Renal cortical epithelial cell (primary cell): ENCODE measurements around the gene ZNF576. TPM values are rescaled to one million over a fixed set of nuclear protein-coding genes. Genes with fewer than 3 reads are reported as not detected.
A peak's percentile ranks its signal among the peaks of the same experiment; 100 is the strongest.
"Not testable (repeated sequence)": the region's sequence is repeated elsewhere in the genome, so short reads cannot be mapped to it uniquely, and the experiment has no call there.

Source experiments
- DNase-seq: peaks from one replicate; pipeline ENCODE4 v3.0.0-alpha.2; 2011; ENCODE audit warnings: low read depth
- total RNA-seq: library from RNA; depleted of rRNA; stranded (reverse); fragments of >200 nt; gene quantifications from 2 replicates; pipeline ENCODE4 v1.2.3, GENCODE V29; 2014

ZNF576 gene
- total RNA-seq, 1 donor from 2014 or later, result 10.1 TPM

DNA sequence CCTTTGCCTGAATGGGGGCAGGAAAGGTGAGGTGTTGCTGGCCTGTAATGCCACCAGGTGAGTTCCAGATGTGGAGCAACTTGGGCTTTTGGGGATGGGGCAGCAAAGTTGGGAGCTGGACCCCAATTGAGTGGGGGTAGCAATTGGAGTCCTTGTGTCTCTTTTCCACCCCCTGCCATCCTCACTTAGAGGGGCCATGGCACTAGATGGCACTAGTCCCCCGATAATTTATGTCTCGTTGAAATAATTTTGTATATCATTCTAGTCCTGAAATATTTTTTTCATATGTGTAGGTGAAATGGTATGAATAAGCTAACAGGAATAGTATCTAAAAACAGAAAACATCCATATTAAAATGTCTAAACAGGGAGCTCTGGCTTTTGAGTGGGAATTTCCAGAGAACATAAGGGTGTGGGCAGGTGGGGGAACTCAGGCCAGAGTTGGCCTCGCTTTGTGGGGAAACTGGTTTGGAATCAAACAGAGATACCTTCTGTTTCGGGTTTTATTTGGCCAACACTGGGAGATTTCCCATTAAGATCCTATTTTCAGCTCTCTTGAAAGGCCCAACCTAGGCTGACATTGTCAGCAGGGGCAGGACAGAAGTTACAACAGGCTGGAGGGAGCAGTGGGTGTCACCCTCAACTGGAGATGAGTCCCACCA, 3.4 kb downstream of the ZNF576 start:
- DNase-seq, result no peak

DNA sequence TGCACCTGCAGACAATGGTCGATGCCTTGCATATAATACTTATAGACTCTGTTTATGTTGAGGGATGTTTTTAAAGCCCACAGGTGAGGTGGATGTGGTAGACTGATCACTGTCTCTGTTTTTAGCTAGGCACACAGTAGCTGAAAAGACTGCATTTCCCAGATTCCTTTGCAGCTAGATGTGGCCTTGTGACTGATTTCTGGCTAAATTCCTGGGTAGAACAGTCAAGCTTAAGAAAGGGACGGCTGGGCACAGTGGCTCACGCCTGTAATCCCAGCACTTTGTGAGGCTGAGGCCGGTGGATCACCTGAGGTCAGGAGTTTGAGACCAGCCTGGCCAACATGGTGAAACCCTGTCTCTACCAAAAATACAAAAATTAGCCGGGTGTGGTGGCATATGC, 3.9 kb downstream of the ZNF576 start:
- not testable (repeated sequence) for DNase-seq

DNA sequence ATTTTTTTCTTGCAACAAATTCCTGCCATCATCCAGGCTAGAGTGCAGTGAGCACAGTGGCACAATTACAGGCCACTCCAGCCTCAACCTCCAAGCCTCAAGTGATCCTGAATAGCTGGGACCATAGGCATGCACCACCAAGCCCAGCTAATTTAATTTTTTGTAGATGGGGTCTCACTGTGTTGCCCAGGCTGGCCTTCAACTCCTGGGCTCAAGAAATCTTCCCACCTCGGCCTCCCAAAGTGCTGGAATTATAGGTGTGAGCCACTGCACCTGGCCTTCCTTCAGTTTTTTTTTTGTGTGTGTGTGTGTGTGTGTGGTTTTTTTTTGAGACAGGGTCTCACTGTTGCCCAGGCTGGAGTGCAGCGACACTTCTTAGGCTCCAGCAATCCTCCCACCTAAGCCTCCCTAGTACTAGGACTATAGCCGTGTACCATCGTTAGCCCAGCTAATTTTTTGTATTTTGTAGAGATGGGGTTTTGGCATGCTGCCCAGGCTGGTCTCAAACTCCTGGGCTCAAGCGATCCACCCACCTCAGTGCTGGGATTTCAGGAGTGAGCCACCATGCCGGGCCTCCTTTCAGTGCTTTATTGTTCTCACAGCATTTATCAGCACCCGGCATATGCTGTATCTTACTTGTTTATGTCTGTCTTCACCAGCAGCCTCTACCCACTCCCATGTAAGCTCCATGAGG, 9.6 kb downstream of the ZNF576 start:
- DNase-seq, result no peak

DNA sequence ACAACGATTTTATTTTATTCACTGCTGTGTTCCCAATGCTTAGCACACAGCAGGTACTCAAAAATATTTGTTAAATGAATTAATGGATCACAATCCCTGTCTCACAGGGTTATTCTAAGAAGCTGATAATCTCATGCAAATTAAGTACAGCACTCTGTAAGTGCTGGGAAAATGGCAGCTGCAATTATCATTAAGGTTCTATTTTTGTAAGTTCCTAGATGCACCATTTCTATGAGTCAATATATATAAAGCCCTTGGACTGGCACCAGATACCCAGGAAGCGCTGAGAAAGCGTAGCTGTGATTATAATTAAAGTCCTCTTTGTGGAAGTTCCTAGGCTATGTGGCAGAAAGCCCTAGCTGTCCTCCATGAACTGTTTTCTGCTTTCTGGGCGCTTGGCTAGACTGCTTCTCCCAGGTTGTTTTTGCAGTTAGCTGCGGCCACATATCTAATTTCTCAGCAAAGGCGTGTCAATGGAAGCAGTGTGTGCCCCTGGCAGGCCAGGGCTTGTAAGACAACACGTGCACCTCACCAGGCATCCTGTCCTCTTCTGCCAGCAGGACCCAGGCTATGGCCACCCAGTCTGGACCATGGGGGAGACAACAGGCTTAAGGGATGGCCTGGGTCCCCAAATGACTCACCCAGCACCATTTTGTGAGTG, 10.3 kb downstream of the ZNF576 start:
- DNase-seq, result no peak

DNA sequence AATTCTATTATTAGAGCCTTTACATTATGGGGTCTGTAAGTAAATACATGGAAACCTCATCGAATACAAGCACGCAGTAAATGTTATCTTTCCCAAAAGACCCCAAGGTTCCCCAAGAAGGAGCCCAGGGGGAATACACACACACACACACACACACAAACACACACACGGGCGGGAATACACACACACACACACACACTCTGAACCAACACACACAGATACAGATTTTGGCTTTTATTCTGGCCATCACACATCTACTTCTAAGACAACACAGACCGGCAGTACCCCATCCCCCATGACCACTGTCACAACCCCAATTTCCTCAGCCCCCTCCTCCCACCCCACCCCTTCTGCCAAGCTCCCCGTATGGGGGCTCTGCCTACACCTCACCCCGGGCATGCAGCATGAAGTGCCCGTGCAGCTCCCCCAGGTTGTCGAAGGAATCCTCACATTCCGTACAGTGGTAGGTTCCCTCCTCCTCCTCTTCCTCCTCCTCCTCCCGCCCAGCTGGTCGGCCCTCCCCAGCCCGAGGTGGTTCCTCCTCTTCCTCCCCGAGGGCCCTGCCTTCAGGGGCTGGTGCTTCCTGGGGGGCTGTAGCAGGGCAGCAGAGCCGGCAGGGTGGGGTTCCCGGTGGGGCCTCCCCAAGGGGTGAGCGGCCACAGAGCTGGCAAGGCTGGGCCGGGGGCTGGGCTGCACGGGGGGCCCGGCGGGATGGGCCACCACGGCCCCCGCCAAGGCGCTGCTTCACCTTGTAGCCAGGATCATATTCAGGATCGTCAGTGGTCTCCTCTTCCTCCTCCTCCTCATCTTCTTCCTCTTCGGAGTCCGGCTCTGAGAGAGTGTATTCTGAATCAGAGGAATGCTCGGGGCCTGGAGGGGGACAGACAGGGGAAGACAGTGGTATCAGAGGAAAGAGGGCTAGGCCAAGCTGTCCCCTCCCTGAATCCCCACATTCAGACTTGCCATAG, 11.1 kb downstream of the ZNF576 start:
- no peak for DNase-seq

DNA sequence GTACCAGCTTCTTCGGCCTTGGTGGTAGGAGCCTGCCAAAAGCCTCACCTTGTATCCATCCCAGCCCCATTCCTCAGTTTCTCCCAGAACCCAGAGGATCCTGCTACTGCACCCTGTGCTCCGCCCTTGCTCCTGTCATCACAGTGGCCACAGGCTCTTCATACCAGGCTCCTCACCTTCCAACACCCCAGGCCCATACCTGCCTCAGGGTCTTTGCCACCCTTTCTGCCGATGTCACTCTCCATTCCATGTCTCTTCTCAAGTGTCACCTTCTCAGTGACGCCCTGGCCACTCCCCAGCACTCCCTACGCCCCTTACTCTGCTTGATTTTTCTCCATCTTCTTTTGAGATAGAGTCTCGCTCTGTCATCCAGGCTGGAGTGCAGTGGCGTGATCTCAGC, 13.5 kb downstream of the ZNF576 start:
- no peak for DNase-seq

DNA sequence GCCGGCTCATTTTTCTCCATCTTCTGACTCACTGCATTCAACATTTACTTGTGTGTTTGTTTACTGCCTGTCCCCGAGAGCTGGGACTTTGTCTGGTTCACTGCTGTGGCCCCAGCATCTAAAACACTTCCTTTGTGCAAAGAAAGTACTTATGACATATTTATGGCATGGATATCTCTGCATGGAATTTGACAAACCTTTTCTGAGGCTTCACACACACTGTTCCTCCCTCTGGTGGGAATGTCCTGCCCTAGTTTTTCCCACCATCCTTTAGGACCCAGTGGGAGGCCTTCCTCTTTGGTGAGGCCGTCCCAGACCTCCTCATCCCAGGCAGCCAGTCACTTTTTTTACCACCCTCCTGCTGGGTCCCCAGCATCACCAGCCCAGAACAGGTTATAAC, 14.1 kb downstream of the ZNF576 start:
- DNase-seq, result no peak

DNA sequence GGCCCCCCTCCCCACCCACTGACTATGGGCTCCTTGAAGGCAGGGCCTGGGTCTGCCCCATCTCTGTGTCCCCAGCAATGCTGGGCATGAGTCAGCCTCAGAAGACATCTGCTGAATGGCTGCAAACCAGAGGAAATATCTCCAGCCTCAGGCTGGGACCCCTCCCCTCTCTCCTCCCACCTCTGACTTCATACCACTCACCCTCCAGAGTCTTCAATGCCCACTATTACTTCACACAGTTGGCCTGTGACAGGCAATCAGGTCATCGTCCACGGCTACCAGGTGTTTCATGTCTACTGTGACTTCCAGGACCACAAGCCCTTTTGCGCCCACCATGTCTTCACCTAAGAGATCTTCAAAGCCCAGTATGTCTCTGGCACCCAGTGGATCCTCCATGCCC, 15.4 kb downstream of the ZNF576 start, which contains the start of gene SRRM5:
Gene SRRM5, plus strand, starts transcription at position 301 of the 400 bp plus-strand sequence. Its CDS starts 34 bp downstream, at position 335.
- DNase-seq, result no peak

DNA sequence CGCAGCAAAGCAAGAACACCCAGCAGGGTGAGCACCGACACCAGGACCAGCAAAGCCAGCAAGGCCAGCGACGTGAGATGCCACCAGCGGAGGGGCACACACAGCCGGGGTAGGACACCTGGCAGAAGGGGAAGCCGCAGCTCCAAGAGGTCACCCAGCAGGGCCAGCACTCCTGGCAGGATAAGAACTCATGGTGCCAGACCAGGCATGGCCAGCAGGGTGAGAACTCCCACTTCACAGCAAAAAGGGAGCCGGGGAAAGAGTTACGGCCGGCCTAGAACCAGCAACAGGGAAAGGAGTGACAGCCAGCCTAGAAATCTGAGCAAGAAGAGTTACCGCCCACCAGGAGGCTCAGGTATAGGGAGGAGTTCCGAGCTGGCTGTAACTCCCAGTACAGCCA, 16.0 kb downstream of the ZNF576 start:
- DNase-seq, result no peak

DNA sequence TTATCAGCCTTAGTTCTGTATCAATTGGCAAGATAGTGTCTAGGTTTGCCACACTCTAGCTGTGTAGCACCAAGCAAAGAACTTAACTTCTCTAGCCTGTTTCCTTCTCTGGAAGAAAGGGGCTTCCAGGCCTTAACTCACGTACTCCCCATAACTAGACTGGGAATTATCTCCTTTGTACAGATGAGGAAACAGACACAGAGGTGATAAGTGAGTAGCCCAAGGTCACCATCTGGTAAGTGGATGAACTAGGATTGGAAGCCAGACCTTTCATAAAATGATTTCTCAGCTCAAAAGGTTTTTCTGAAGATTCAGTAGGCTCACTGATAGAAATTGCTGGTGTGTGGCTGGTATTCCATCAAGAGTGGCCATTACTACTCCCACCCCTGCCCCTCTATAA, 19.9 kb downstream of the ZNF576 start:
- no peak for DNase-seq

DNA sequence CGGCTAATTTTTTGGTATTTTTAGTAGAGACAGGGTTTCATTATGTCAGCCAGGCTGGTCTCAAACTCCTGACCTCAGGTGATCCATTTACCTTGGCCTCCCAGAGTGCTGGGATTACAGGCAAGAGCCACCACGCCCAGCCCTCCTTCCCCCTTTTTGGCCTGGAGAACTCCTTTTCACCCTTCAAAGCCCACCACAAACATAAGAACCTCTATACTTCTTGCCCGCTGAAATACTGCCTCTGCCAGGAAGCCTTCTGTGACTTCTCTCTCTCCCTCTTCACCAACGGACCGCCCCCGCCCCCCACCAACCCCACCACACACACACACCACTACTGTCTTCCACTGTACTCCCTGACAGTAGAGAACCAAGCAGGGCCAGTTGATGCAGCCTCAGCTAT, 20.6 kb downstream of the ZNF576 start:
- no peak for DNase-seq

DNA sequence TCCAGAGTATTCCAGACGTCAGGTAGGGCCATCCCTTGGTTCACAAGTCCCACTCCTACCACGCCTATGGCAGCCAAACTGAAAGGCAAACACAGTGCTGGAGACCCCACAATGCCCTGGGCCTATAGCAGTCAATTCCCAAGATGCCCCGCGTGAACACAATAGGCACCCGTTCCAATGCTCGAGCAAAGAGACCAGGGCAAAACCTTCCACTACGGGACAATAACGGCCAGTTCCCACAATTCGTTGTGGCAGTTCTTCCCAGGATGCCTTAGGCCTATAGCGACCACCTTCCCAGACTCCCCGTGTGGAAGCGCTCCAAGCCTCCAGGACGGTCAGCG, 22.5 kb downstream of the ZNF576 start:
- DNase-seq, result no peak

DNA sequence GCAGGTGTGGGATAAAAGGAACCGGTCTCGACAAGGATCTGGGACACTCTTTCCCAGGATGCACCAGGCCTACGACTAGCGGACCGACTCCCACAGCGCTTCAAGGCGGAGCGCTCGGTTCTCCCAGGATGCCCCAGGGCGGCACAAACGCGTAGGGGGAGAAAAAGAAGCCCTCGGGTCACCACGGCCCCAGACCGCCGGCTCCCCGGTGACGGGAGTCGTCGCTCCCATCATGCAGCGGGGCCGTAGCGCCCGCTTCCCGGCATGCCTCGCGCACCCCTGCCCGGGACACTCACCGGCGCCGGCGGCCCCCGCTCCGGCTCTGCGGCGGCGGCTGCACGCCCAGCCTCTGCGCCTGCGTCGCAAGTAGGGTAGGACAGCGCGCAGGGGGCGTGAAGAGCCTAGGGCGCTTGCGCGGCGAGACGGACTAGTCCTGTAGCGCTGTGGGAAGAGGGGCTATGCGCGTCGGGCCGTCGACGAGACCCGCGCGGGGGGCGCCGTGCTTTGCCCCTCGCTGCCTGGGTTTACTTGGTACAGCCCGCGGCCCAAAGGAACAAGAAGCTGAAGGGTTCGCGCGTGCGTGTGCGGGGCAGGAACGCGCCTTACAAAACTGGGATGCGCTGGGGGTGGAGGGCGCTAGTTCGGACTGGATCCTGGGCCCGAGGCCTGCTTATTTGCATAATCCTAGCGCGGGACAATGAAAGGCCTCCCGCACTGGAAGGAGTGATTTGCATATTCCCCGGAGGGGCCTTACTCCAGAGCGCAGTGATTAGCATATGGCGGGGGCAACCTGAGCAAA, 23.1 kb downstream of the ZNF576 start, which contains the start of gene ZNF428:
Gene ZNF428, minus strand, starts transcription at position 368 of the 799 bp plus-strand sequence. CDS start 5,325 bp downstream, outside the sequence.
- DNase-seq, result peak; percentile 82

DNA sequence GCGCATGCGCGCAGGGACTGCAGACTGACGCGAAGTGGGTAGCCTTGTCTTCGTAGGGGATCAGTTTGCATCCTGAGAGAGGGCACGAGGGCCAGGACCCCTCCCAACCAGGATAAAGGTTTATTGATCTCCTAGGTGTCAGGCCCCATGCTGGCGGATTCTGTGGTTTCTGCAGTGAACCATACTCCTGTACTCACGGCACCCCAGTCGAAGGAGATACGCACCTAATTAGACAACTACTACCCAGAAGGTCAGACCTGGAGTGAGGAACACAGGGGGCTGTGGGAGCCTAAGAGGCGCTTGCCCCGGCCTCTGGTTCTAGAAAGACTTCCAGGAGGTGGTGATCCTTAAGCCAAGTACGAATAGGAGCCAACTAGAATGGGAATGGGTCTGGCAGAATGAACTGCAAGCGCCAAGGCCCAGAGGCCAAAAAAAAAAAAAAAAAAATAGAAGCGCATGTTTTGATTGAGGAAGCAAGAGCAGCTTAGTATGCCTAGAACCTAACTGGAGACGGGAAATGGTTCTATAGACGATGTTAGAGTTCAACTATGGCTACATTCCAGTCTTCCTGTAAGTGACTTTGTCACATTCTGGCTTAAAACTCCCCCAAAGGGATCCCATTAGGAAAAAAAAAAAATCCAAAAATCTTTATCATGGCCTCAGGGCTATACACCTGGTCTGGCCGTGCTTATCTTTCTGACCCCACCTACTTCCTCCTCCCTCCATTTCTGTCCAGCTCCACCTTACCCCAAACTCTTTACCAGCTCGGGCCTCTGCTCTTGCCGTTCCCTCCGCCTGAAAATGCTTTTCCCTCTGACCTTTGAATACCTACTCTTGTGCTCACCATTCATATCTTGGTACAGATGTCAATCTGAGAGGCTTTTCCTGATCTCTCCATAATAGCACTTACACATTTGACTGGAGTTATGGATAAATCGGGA, 23.9 kb downstream of the ZNF576 start:
- no peak for DNase-seq

DNA sequence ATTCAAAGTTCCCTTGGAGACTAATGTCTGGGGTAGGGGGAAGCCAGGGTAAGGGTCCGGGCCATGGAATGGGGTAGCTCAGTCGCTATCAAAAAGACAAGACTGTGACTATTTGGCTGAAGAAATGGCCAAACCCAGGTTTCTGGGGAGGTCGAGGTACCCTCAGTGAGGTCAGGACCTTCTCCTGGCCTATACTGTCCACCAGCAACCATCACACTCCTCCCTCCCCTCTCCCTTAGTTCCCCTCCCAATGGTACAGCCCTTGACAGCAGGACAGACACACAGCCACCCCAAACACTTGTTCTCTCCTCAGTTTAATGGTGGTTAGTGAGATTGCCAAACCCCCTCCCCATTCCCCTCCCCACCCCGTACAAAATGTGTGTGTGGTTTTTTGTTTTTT, 25.7 kb downstream of the ZNF576 start:
- no peak for DNase-seq

DNA sequence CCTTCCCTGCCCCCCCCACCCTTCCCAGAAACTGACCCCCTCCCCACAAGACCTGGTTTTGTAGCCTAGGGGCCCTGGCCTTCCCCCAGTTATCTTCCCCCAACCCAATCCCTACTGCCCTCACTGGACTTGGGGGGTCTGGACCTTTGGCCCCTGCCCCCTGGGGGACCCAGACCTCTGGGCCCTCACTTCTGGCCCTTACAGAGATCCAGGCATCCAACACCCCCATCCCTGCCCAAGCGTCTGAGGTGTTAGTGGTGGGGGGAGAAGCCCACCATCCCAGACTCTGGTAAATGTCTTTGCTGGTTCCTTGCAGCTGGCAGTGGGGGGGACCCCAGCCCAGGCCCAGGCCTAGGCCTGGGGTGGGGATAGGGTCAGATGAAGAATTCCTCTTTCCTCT, 26.6 kb downstream of the ZNF576 start:
- no peak for DNase-seq

DNA sequence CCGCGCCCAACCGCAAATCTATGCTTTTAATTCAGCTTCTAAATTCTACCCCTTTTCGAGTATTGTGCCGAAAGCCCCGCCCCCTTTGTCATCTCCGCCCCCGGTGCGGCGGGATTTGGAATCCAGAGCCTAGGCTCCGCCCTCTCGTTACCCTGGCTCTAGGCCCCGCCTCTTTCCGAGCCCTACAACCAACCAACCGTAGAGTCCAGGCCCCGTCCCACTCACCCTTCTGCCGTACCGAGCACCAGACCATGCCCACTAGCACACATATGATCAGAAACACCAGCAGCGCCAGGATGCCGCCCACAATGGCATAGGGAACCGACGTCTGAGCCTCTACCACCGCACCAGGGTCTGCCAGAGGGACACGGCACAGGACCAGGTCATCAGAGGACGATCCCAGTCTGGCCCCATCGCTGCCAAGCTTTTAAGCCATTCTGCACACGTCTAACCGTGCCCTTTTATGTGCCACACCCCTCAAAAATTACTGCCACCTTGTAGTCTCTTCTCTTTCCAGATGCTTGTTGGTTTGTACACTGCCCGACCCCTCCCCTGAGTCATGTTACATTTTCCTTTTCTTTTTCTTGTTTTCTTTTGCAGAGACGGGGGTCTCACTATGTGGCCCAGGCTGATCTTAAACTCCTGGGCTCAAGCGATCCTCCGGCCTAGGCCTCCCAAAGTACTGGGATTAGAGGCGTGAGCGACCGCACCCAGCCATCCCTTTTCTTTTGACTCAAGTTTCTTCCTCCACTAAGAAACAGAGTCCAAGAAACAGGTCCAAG, 27.7 kb downstream of the ZNF576 start:
- no peak for DNase-seq

DNA sequence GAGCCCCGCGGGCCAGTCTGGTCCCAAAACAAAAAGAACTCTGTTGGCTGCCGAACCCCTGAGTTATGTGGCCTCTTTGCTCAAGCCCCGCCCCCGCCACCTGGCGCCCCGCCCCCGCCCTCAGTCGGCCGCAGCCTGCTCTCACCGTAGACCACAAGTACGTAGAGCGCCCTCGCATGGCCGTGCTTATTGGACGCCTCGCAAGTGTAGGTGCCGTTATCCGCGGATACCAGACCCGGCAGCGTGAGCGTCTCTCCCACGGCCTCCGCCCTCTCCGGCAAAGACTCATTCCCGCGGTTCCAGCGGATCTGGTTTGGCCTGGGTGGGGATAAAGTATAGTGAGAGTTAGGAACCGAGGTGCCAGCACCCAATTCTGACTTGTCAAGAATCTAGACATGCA, 28.5 kb downstream of the ZNF576 start:
- DNase-seq, result no peak
